ENCODE measurements around the gene CTNND2. TPM values are rescaled to one million over a fixed set of nuclear protein-coding genes. Genes with fewer than 3 reads are reported as not detected.

CTNND2 gene
- total RNA-seq, 1 donor from 2014 or later, result 143 TPM

GRCh38 chr5:11483630-11484029 lies 420.6 kb downstream of the CTNND2 start:
- Mint-ChIP-seq H3K4me1 (ENCODE audit: low read depth) (no peaks in the 10 kb centered on the region), H3K9me3 (ENCODE audit: low read depth) (peaks cover 4% of the 10 kb centered on the region), H3K27ac (no peak overlapping the region), H3K27me3 (no peaks in the 10 kb centered on the region), H3K36me3 (ENCODE audit: insufficient read depth) (peaks cover 15% of the 10 kb centered on the region), H3K4me3 (ENCODE audit: low read depth) (no peak overlapping the region)
- DNase-seq (ENCODE audit: low spot score, unreplicated experiment), result no peak
- no peak for TF ChIP-seq CTCF (IDR thresholded peaks at IDR 0.05; ENCODE audit: unreplicated experiment)

- Mint-ChIP-seq H3K27ac (no peak overlapping the region), H3K4me1 (ENCODE audit: low read depth) (no peaks in the 10 kb centered on the region), H3K4me3 (ENCODE audit: low read depth) (no peak overlapping the region), H3K36me3 (ENCODE audit: insufficient read depth) (peaks cover 15% of the 10 kb centered on the region), H3K9me3 (ENCODE audit: low read depth) (peaks cover 4% of the 10 kb centered on the region), H3K27me3 (no peaks in the 10 kb centered on the region)
- no peak for DNase-seq (ENCODE audit: low spot score, unreplicated experiment)
- TF ChIP-seq CTCF (IDR thresholded peaks at IDR 0.05; ENCODE audit: unreplicated experiment), result no peak
These were observed 422.2 kb downstream of the CTNND2 start for GRCh38 chr5:11482011-11482410.

- no peaks in the 10 kb centered on the region for H3K4me1 Mint-ChIP-seq (ENCODE audit: low read depth)
- H3K36me3 Mint-ChIP-seq (ENCODE audit: insufficient read depth), result peaks cover 9% of the 10 kb centered on the region
- no peak for TF ChIP-seq CTCF (IDR thresholded peaks at IDR 0.05; ENCODE audit: unreplicated experiment)
- no peak for DNase-seq (ENCODE audit: low spot score, unreplicated experiment)
- no peak overlapping the region for H3K4me3 Mint-ChIP-seq (ENCODE audit: low read depth)
- H3K9me3 Mint-ChIP-seq (ENCODE audit: low read depth), result peaks cover 4% of the 10 kb centered on the region
- no peak overlapping the region for H3K27ac Mint-ChIP-seq
- H3K27me3 Mint-ChIP-seq, result no peaks in the 10 kb centered on the region
These were observed 426.5 kb downstream of the CTNND2 start for GRCh38 chr5:11477786-11478185.

GRCh38 chr5:11476866-11477265 lies 427.4 kb downstream of the CTNND2 start:
- Mint-ChIP-seq H3K9me3 (ENCODE audit: low read depth) (no peaks in the 10 kb centered on the region), H3K27ac (no peak overlapping the region), H3K4me1 (ENCODE audit: low read depth) (no peaks in the 10 kb centered on the region), H3K36me3 (ENCODE audit: insufficient read depth) (peaks cover 7% of the 10 kb centered on the region), H3K4me3 (ENCODE audit: low read depth) (no peak overlapping the region), H3K27me3 (no peaks in the 10 kb centered on the region)
- TF ChIP-seq CTCF (IDR thresholded peaks at IDR 0.05; ENCODE audit: unreplicated experiment), result no peak
- DNase-seq (ENCODE audit: low spot score, unreplicated experiment), result no peak

GRCh38 chr5:11468334-11469039 lies 435.8 kb downstream of the CTNND2 start:
- Mint-ChIP-seq H3K9me3 (ENCODE audit: low read depth) (no peaks in the 10 kb centered on the region), H3K27ac (no peak overlapping the region), H3K4me1 (ENCODE audit: low read depth) (peaks cover 1% of the 10 kb centered on the region), H3K4me3 (ENCODE audit: low read depth) (no peak overlapping the region), H3K27me3 (no peaks in the 10 kb centered on the region), H3K36me3 (ENCODE audit: insufficient read depth) (peaks cover 7% of the 10 kb centered on the region)
- no peak for DNase-seq (ENCODE audit: low spot score, unreplicated experiment)
- no peak for TF ChIP-seq CTCF (IDR thresholded peaks at IDR 0.05; ENCODE audit: unreplicated experiment)

Measured in progenitor cell of endocrine pancreas (in vitro differentiated cells).